ENCODE measurements around the gene SHROOM2.

DNA sequence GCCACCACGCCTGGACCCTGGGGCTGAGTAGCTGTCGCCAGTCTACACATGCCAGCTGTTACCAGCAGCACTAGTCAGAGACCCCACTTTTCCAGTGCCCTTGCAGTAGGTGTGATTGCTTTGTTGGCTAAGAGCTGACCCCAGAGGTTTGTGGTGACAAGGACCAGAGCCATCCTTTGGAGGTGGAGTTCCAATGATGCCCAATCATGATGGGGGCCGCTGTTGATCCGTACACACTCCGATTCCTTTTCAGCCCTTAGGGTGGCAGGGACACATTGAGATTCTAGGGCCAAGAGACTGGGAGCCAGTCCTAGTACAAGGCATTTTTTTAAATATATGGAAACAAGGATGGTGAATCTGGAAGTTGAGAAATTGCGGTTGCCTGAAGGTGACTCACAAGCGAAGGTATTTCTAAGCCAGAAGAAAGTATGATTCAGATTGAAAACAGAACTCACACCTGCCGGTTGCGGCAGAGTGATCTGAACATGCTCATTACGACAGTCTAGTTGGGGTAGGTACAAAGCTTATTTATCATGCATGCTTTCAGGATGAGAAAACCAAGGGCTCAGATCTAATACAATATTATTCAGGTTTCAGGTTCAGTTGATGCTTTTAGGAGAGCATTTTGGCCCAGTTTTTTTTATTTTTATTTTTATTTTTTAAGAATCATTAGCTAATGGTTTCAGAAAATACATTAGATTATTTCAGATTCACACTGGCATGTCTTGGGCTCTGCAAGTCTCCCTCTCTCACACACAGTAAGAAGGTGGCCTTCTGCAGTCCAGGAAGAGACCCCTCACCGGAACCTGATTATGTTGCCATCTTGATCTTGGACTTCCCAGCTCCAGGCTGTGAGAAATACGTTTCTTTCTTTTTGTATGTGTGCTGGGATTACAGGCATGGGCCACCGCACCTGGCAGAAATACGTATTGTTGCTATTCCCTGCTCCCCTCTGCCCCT, 43.4 kb downstream of the SHROOM2 start:
- TF ChIP-seq CTCF (IDR thresholded peaks at IDR 0.05) (no peak), POLR2A (IDR thresholded peaks at IDR 0.05) (no peak)
